ENCODE results near the gene UBN2. TPM values are rescaled to one million over a fixed set of nuclear protein-coding genes. Genes with fewer than 3 reads are reported as not detected.

The UBN2 gene
- total and polyA plus RNA-seq, 2 of the 13 experiments (the other 11 are each of a cell fraction or from before 2014, with no cell fraction given): 5.6 to 5.7 TPM

GRCh38 chr7:139249179-139249810 lies 18.3 kb downstream of the UBN2 start:
- in situ Hi-C loops (cut with HindIII; ENCODE audit: extremely low pct_ligation_motif_present, low pct_unique_long_range_greater_than_20kb) (no loop called here), intact Hi-C loops (cut with micrococcal nuclease; ENCODE audit: unreplicated experiment) (no loop called here)
- TF ChIP-seq TFDP1 (CRISPR knock-in tag; IDR thresholded peaks at IDR 0.05; ENCODE audit: borderline replicate concordance) (no peak), KLF12 (CRISPR knock-in tag; IDR thresholded peaks at IDR 0.05; ENCODE audit: borderline replicate concordance) (no peak), ARNT (IDR thresholded peaks at IDR 0.05) (no peak), ZNF772 (CRISPR knock-in tag; IDR thresholded peaks at IDR 0.05) (no peak)
- Histone ChIP-seq H3K4me1 (ENCODE audit: insufficient read depth, low read length) (peaks cover 2% of the 10 kb centered on the region; the same call in 1 of the 2 replicates), H3K4me3 (replicated peaks in 1 of 3; ENCODE audit: insufficient read depth in 1 of 3, low read depth in 2 of 3, low read length in 3 of 3) (no peak overlapping the region), H3K79me2 (ENCODE audit: insufficient read depth, low read length) (peaks cover 2% of the 10 kb centered on the region), H3K4me2 (ENCODE audit: low read depth, low read length) (no peak overlapping the region), H3K27me3 (ENCODE audit: control insufficient read depth in 1 of 2, insufficient read depth in 2 of 2, low read length in 2 of 2) (no peaks in the 10 kb centered on the region), H3K9me3 (ENCODE audit: low read length) (no peaks in the 10 kb centered on the region), H3K9ac (ENCODE audit: insufficient read depth, low read depth, low read length) (no peak overlapping the region), H4K20me1 (ENCODE audit: insufficient read depth, low read length) (0 out of 2 replicates have a peak, but pooled peaks cover 3% of the 10 kb centered on the region), H3K27ac (ENCODE audit: extremely low read length, insufficient read depth, low read length) (no peak overlapping the region), H3K36me3 (replicated peaks in 1 of 2; ENCODE audit: control insufficient read depth in 1 of 2, insufficient read depth in 2 of 2, low read length in 2 of 2) (peaks cover 2 to 57% of the 10 kb centered on the region in 2 experiments; a peak in 4 of 5 replicates), H2AFZ (ENCODE audit: low read length) (no peak overlapping the region)
- POLR2A ChIA-PET: no interaction called here
- DNase-seq (ENCODE audit: low spot score) (no peak), FAIRE-seq (no peak), ATAC-seq (no peak)
- CTCF ChIA-PET (ENCODE audit: low intra/inter-chr PET ratio, low total read pairs): no interaction called here
- BruUV-seq (replicated peaks): no TSS peak
- WGBS (ENCODE audit: low lambda C conversion rate): 97% methylated on average over 4 of the region's 4 CpGs

- ATAC-seq: no peak
- POLR2A ChIA-PET: no interaction called here
- intact Hi-C loops (cut with micrococcal nuclease; ENCODE audit: unreplicated experiment): no loop called here
These were observed 21.4 kb downstream of the UBN2 start for GRCh38 chr7:139252451-139252850.

More at GRCh38 chr7:139252451-139252850, 21.4 kb downstream of the UBN2 start:
- Histone ChIP-seq H3K4me2 (ENCODE audit: low read depth, low read length) (no peak overlapping the region), H3K4me1 (ENCODE audit: insufficient read depth, low read length) (peaks cover 8% of the 10 kb centered on the region; the same call in 1 of the 2 replicates), H3K9me3 (ENCODE audit: low read length) (no peaks in the 10 kb centered on the region), H3K79me2 (ENCODE audit: insufficient read depth, low read length) (no peaks in the 10 kb centered on the region), H3K27me3 (ENCODE audit: control insufficient read depth in 1 of 2, insufficient read depth in 2 of 2, low read length in 2 of 2) (no peaks in the 10 kb centered on the region), H4K20me1 (ENCODE audit: insufficient read depth, low read length) (no peaks in the 10 kb centered on the region), H3K4me3 (replicated peaks in 1 of 3; ENCODE audit: insufficient read depth in 1 of 3, low read depth in 2 of 3, low read length in 3 of 3) (no peak overlapping the region), H2AFZ (ENCODE audit: low read length) (no peak overlapping the region), H3K27ac (ENCODE audit: extremely low read length, insufficient read depth, low read length) (no peak overlapping the region), H3K9ac (ENCODE audit: insufficient read depth, low read depth, low read length) (no peak overlapping the region), H3K36me3 (replicated peaks in 1 of 2; ENCODE audit: control insufficient read depth in 1 of 2, insufficient read depth in 2 of 2, low read length in 2 of 2) (peaks cover 4 to 40% of the 10 kb centered on the region in 2 experiments)
- 94% methylated on average over 3 of the region's 3 CpGs for WGBS (ENCODE audit: low lambda C conversion rate)
- DNase-seq (ENCODE audit: low spot score): no peak
- no TSS peak for BruUV-seq (replicated peaks)
- in situ Hi-C loops (cut with HindIII; ENCODE audit: extremely low pct_ligation_motif_present, low pct_unique_long_range_greater_than_20kb): no loop called here
- CTCF ChIA-PET (ENCODE audit: low intra/inter-chr PET ratio, low total read pairs): no interaction called here
- FAIRE-seq: no peak
- TF ChIP-seq ZMYM4 (CRISPR knock-in tag; IDR thresholded peaks at IDR 0.05): no peak
